ENCODE results near the gene TMEM271.

Gene TMEM271, protein sequence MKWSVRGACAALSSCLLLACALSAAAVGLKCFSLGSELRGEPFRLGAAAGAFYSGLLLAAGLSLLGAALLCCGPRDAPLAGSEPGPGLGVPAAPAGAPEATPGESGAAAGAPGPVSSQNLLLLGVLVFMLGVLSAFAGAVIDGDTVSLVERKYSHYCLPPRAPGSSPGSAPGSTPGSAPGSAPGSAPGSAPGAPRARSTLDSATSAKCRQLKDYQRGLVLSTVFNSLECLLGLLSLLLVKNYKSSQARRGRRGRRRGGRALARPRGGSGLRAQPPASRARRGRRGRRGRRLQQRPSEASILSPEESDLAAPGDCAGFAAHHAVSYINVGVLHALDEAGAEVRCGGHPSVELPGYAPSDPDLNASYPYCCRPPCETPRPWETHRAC

DNA sequence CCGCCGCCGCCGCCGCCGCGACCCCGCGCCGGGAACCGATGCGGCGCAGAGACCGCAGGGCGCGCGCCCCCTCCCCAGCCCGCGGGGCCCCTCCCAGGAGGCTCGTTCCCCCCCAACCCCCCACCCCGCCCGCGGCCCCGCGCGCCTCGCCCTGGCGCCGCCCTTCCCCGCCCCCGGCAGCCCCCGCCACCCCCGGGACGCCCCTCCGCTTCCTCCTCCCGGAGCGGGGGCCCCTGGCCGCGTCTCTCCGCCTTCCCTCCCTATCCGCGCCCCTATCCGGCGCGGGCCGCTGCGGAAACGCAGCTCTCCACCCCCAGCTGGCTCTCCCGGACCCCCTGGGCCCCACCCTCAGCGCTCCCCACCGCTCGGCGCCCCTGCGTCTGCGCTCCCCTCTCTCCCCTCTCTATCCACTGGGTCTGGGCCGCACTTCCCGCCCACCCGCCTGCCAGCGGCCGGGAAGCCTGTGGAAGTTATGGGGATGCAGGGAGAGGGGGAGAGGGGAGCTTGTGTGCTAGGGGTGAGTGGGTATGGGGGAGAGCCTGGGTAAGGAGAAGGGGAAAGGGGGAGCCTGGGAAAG, at the start of gene TMEM271:
TMEM271 (minus strand) TSS at position 51 of the 577 bp plus-strand sequence. CDS start 233 bp downstream, outside the sequence.
- no peak for DNase-seq (ENCODE audit: low read depth in 2 of 3, low spot score in 2 of 3)

DNA sequence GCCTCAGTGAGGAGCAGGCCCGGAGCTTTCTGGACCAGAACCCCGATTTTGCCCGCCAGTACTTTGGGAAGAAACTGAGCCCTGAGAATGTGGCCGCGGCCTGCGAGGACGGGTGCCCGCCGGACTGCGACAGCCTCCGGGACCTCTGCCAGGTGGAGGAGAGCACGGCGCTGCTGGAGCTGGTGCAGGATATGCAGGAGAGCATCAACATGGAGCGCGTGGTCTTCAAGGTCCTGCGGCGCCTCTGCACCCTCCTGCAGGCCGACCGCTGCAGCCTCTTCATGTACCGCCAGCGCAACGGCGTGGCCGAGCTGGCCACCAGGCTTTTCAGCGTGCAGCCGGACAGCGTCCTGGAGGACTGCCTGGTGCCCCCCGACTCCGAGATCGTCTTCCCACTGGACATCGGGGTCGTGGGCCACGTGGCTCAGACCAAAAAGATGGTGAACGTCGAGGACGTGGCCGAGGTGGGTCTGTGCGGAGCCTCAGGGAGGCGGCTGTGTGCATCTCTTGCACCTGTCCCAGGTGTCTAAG, 49.6 kb upstream of the TMEM271 start:
- no peak for DNase-seq (ENCODE audit: low read depth in 2 of 3, low spot score in 2 of 3)

DNA sequence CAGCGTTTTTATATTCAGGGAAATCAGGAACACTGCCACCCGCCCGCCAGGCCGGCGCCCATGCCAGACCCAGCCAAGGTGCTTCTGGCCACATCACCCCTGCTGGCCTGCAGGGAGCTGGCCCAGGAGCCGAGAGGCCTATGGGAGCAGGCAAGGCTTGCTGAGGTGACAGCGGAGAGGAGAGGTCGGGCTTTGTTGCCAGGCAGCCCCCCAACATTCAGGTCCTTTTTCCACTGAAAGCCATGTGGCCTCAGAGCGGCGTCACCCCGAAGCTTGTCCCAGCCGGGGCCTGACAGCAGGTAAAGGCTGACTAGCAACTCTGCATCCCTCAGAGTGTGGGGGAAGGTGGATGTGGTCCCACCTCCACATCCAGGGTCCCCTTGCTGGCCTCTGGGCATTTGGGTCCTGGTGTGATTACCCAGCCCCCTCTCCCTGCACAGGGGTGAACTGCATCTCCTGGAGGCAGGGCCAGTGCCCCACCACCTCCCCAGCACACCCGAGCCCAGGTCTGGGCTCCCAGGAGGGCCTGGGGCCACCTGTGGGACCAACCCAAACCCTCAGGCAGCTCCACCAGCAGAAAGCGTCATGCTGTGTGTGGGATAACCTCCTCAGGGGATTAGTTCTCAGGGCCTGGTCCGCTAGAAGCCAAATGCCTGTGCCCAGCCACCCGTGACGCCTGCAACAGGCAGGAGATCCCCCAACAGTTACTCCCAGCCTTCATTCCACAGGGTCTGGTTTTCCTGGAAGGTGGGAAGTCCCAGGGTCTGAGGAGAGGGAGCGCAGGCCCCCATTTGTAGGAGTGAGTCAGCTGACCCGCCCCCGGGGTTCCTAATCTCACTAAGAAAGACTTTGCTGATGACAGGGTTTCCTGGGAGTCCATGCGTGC, 48.9 kb upstream of the TMEM271 start, which contains the start of gene PDE6B:
PDE6B (plus strand) TSS at position 869 of the 886 bp plus-strand sequence. CDS start 54 bp downstream, outside the sequence.
- no peak for DNase-seq (ENCODE audit: low read depth in 2 of 3, low spot score in 2 of 3)

DNA sequence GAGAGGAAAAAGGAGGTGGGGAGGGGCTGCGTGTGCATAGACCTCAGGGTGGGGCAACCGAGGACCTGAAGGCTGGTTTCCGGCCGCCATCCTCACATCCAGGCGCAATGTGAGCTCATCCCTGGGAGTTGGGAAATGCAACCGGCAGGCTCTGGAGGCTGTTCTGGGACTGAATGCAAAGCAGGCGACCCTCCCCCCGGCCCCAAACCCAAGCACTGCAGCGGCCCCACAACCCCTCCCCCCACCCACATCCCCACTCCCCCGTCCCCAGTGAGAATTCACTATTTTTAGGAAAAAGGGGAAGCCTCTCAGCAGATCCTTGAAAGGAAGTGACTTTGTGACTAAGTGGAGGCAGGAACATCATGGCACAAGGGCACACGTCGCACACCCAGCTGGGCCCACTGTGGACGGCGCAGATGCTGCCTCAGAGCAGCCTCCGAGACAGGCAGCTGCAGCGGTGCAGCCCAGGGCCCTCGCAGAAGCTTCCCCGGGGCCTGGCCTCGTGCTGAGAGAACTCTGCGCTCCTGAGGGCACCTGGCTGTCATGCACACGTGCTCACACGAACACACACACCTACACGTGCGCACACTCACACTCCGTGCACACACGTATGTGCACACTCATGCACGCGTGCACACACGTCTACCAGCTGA, 47.9 kb upstream of the TMEM271 start:
- DNase-seq (ENCODE audit: low read depth in 2 of 3, low spot score in 2 of 3) = no peak

DNA sequence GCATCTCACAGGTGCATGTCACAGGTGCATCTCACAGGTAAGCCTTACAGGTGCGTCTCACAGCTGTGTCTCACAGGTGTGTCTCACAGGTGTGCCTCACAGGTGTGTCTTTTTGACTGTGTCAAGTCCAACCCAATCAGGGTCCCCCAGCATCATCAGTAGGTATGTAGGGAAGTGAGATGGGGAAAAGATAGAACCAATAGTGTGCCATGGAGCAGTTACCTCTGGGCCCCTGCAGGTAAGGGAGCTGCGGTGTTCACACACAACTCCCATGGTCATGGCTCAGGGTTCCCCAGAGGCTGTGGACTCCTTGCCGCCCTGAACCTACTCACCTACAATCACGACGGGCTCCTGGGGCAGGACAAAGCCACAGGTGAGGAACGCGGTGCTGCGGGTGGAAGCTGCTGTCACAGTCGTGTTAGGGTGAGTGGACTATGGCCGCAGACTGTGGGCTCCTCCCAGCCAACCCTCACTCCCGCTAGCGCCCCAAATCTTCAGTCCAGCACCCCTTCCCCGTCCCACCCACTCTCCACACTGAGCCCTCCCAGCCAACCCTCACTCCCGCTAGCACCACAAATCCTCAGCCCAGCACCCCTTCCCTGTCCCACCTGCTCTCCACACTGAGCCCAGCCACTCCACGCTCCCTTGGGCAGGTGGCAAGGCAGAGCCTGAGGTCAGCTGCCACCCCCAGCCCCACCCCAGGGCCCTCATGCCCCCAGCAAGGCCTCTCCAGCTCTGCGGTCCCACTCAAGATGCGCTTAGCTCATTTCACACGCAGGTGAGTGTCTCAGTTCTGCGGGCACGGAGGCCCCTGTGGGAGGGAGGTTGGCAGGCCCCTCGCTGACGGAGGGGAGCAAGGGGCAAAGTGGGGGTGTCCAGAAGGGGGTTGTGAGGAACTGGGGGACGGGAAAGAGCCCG, 47.2 kb upstream of the TMEM271 start:
- no peak for DNase-seq (ENCODE audit: low read depth in 2 of 3, low spot score in 2 of 3)

DNA sequence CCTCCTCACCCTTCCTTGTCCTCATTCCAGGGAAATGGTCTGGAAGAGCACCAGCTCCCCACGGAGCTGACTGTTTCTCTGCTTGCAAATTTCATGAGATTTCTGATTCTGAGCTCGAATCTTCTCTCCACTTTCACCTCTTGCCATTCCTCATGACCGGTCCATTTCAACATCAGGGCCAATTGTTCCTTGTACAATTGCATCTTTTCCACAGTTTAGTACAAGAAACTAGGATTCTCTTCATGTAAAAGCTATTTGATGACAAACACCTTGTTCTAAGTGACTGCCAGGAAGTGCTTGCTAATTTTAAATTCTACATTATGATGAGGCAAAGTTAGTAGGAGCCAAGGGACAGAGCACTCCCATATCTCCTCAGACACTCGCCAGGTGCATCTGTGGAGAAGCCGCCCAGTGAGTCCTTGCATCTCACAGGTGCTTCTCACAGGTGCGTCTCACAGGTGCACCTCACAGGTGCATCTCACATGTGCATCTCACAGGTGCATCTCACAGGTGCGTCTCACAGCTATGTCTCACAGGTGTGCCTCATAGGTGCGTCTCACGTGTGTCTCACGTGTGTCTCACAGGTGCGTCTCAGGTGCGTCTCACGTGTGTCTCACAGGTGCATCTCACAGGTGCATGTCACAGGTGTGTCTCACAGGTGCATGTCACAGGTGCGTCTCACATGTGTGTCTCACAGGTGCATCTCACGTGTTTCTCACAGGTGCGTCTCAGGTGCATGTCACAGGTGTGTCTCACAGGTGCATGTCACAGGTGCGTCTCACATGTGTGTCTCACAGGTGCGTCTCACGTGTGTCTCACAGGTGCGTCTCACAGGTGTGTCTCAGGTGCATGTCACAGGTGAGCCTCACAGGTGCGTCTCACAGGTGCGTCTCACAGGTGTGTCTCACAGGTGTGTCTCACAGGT, 46.2 kb upstream of the TMEM271 start:
- DNase-seq (ENCODE audit: low read depth in 2 of 3, low spot score in 2 of 3) = no peak

DNA sequence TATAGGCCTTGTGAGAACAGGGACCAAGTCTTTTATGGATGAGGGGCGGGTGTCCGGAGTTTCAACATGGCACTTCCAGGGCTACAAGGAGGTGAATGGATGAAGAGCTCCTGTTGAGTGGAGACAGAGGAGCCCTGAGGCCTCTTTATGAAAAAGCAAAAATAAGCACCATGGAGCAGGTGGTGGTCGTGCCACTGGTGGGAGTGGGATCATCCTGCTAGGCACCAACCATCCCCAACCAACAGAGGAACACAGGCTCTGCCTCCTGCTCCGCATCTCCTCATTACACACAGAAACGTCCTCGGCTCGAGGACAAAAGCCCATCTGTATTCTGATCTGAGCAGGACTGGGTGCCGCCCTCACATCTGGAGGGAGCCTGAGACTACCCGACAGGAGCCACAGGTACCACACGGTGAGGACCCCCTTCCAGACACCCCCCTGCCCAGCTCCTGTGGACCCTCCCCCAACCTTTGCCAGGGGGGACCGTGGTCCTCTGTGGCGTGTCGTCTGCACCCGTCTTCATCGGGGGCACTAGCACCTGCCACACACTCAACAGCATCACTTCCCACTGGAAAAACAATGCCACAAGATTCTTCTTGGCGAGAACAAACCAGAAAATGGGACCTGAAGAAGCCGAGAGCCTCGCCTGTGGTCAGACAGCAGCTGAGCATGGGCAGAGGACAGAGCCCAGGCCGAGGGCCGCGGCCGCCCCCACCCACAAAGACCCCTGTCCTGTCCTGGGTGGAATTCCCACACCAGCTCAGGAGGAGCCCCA, 45.4 kb upstream of the TMEM271 start:
- no peak for DNase-seq (ENCODE audit: low read depth in 2 of 3, low spot score in 2 of 3)

DNA sequence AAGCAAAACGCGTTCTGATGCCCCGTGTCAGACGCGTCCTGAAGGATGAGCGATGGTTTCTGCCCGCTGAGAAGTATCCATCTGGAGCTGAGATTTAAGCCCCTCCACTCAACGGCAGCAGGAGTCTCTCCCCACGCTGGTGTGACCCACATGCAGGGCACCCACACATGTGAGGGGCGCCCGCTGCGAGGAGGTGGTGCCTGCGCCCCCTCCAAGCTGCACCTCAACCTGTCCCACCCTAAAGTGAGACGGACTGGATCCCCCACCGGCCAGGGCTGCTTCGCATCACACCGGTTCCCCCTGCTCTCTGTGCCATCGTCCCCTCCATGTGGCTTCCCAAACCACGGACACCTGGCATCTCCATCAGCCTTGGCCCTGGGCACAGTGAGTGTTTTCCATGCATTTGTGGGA, 44.8 kb upstream of the TMEM271 start:
- DNase-seq (ENCODE audit: low read depth in 2 of 3, low spot score in 2 of 3) = no peak

DNA sequence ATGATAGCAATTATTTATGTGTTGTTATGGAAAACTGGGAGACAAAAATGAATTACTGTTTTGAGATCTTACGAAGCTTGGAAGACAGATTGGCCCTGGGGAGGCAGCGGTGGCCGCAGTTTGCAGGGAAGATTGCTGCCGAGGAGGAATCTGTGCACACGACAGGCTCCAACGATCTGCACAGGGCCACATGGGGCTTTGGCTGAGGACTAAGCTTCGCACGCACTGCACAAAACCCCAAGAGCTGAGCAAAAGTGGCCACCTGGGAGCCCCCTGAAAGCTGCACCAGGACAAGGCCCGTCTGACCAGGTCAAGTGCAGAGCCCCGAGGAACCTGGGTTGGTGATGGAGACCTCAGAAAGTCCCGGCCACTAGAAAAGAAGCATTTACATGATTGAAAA, 44.1 kb upstream of the TMEM271 start:
- DNase-seq (ENCODE audit: low read depth in 2 of 3, low spot score in 2 of 3) = no peak

DNA sequence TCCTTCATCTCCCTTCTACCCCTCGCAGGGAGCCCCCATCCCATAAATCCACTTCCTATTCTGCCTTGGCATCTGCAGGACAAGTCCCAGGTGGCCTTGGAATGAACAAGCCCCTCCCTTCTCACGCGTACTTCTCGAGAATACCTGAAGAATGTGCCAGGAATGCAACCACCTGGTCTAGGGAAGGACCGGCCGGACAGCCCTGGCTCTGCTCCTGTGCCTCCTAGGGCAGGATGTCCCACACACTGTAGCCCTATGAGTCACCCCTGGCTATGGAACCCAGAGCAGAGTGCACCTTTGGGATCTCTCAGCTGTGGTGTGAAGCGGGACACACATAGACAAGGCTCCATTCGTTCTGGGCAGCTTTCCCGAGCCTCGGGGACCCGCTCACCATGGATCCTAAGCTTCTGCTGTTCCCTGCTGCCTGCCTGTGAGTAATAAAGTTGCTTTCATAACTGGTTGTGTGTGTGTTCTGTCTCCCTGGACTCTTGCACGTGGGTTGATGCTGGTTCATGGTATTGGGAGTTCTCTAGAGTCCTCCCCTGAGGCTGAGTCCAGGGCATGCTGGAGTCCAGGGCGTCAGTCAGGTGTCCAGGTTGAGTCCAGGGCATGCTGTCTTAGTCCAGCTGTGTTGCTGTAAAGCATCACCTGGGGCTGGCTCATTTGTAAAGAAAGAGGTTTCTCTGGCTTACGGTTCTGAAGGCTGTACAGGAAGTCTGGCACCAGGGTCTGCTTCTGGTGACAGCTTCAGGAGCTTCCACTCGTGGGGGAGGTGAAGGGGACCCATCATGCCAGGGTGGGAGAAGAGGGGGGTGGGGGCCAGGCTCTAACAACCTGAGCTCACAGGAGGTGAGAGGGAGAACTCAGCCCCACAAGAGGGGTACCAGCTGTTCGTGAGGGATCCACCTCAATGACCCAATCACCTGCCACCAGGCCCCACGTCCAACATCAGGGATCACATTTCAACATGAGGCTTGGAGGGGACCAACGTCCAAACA, 41.8 kb upstream of the TMEM271 start:
- DNase-seq (ENCODE audit: low read depth in 2 of 3, low spot score in 2 of 3) = no peak

DNA sequence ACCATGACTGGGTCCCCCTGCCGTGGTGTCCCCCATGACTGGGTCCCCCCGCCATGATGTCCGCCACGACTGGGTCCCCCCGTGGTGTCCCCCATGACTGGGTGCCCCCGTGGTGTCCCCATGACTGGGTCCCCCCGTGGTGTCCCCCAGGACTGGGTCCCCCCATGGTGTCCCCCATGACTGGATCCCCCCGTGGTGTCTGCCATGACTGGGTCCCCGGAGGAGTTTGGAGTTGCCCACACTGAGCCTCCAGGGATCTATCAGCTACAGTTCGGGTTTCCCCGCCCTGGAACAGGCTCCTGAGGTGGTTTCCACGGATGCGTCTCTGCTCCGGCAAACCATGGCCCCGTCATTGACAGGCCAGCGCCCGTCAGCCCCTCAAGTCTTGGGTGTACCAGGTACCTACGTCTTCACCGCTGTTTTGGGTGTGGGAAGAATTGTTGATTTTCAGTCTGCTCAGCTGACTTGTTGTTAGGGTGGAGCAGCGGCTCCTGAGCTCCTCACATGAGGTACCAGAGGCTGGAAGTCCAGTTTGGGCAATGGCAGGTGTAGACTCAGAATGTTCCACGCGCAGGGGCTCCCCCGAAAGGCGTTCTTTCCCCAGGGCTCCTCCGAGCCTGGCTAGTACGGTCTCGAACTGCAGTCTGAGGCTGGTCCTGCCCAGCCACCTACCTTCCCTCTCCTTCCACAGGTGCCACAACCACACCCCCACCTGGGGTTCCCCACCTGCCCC, 41.0 kb upstream of the TMEM271 start:
- DNase-seq (ENCODE audit: low read depth in 2 of 3, low spot score in 2 of 3) = no peak

DNA sequence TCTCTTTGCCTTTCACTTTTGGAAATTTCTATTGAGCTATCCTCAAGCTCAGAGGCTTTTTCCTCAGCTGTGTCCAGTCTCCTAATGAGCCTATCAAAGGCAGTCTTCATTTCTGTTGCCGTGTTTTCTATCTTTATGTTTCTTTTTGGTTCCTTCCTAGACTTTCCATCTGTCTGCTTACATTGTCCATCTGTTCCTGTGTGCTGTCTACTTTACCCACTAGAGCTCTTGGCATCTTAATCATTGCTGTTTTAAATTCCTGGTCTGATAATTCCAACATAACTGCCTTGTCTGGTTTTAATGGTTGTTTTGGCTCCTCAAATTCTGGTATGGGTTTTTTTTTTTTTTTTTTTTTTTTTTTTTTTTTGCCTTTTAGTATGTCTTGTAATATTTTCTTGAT, 40.0 kb upstream of the TMEM271 start:
- no peak for DNase-seq (ENCODE audit: low read depth in 2 of 3, low spot score in 2 of 3)

DNA sequence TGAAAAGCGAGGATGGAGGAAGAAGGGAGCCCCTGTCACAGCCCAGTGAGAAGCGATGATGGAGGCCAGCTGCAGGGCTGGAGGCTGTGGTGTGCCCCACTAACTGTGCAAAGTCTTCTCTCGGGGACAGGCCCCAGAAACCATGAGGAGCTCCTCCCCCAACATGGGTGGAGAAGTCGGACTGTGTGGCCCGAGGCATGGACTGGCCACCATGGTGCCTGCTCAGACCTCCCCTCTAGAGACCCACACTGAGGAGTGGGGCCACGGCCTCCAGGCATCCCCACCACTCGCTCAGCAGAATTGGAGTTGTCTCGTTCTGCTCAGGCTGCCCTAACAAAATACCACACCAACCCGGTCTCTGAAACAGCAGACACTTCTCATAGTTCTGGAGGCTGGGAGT, 37.0 kb upstream of the TMEM271 start:
- no peak for DNase-seq (ENCODE audit: low read depth in 2 of 3, low spot score in 2 of 3)

DNA sequence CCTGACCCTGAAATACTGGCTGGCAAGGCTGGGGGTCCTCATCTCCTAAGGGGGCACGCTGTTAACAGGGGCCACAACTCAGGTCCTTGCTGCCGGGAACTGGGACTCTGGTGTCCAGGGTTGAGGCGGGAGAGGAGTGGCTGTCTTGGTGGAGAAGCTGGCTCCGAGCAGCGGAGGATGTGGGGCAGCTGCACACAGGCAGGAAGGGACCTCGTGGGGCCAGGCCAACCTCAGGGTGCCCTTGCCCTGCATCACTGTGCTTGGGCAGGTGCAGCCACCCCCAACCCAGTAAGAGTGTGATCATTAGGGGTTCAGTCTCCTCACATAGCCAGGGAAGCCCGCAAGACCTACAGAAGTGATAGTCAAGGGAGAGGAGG, 36.6 kb upstream of the TMEM271 start:
- no peak for DNase-seq (ENCODE audit: low read depth in 2 of 3, low spot score in 2 of 3)

DNA sequence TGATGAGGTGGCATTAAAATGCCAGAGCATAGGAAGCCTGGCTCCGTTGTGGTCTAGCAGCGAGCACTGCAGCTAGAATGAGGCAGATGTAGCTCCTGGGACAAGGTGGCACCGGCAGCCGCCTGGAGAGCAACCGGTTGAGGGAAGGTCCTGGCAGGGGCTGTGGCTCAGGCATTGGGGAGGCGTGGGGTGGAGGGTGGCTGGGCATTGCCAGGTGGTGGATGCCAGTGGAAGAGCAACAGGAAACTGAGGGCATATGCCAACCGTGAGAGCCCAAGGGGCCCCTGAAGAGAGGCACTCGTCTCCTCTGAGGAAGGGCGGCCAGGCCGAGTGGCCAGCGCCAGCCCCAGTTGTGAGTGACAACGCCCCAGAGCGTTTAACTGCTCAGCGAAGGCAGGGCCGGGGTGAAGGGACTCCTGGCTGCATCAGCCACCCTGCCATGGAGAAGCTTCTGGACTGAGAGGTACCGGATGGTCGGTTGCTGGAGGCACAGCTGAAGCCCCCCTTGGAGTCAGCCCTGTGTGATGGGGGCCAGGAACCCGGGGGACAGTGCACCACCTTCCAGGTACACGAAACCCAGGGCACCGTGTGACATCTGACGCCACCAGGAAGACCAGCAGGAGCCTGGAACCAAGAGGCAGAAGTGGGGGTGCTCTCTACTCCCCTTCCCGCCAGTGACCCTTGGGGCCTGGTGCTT, 36.1 kb upstream of the TMEM271 start:
- no peak for DNase-seq (ENCODE audit: low read depth in 2 of 3, low spot score in 2 of 3)
